HG02943 (cell line): ENCODE measurements around the gene SETD3.
"Not testable (repeated sequence)": the region's sequence is repeated elsewhere in the genome, so short reads cannot be mapped to it uniquely, and the experiment has no call there.

Source experiments
- ATAC-seq: cut with Tn5 transposase; IDR thresholded peaks from one replicate; pipeline ENCODE4 v1.9.1; 2021; ENCODE audit warnings: mild to moderate bottlenecking, low read depth, moderate library complexity; ENCODE audit not compliant: unreplicated experiment

SETD3 gene

DNA sequence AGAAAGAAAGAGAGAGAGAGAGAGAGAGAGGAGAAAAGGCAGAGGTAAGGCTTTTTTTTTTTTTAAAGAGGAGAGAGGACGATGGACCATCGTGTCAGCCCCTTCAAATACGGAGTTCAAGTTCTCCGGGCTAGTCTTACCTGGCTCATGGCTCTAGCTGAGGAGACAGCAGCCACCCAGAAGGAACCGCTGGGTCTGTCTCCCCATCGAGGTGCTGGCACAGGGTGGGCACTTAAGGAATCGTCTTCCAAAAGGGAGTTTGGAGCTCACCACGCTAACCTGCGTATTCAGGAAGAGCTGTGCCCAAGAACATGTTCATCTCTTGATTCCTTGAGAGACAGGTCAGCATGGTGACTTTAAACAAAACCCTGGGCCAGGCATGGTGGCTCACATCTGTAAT lies 102.7 kb downstream of the SETD3 start:
- no peak for ATAC-seq

DNA sequence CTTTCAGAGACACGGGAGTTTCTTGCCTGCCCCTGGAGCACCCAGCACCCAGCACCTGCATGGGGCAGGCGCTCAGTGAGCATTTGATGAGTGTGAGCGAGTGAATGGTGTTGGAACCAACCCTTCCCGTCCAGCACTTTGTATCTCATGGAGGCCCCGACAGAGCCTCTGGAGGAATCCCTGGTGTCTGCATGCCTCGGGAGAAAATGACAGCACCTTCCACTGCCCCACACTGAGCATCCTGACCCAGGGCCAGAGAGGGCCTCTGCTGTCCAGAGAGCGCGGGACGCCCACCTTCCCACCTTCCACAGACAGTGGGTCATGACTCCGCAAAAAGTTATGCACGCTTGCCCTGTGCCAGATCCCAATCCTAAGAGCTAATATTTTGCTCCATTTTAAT lies 105.7 kb downstream of the SETD3 start:
- no peak for ATAC-seq

DNA sequence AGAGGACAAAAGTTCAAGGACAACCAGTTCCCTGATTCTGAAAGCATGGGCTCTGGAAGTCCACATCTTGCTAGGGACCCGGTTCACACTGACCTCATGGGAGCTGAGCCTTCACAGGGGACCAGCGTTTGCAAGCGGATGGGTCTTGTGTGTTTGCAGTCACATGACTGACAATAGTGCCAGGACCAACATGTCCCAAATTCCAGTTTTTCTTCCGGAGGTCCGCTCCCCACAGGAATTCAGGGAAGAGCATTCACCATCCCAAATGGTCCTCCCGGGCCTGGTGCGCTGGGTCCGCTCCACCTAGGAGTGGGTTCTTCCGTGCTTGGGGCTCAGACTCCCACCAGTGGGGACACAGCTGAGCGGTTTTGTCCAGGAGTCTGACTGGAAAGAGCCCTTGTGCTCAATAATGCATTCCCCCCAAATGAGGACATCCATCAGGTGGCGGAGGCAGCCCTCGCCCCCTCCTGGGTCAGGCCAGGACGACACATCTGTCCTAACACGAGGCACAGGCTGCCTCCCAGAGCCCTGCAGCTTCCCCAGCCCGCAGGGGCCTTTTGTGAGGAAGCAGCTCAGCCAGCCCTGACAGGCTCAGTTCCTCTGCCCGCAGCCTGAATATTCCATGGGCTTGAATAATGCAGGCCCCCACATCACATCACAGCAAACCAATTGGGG lies 116.9 kb downstream of the SETD3 start:
- no peak for ATAC-seq

DNA sequence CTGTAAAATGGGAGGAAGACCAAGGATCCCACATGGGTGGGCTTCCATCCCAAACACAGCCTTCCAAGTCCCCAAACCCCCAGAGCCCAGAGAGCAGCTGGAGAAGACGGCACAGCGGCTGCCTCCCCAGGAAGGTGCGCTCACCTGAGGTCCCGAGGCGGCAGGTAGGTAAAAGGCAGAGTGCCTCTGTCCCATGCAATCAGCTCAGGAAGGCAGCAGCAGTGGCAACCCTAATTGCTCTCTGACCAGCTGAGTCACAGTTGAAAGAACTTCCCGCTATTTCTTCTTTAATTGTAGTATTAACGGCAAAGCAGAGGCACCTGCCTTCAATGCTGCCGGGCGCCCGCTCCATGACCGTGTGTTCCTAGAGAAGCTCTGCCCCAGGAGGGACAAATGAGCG lies 117.6 kb downstream of the SETD3 start:
- ATAC-seq = no peak

DNA sequence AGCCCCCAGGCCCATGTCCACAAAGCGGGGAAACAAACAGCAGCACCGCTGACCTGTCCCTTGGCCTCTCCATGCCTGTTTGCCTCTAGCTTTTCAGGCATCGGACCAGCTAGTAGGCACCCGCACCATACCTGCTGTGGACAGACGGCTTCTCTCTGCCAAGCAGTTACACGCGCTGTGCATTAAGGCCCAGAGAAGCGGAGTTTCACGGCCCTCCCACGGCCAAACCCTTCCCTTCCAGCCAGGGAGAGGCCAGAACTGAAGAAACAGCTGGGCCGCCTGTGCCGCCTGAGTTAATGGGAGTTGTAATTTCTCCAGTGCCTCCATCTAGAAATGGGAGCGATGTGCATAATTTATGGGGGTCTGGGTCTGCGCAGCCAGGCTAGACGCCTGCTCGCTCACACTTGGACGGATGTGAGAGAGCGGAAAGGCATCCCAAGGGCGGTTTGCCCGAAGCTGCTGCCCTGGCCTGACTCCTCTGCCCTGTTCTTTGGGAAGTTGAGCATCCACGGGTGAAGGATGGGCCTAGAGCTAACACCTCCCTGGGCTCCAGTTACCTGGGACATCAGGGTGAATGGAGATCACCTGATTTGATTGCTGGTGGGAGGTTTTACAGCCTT lies 119.0 kb downstream of the SETD3 start:
- no peak for ATAC-seq

DNA sequence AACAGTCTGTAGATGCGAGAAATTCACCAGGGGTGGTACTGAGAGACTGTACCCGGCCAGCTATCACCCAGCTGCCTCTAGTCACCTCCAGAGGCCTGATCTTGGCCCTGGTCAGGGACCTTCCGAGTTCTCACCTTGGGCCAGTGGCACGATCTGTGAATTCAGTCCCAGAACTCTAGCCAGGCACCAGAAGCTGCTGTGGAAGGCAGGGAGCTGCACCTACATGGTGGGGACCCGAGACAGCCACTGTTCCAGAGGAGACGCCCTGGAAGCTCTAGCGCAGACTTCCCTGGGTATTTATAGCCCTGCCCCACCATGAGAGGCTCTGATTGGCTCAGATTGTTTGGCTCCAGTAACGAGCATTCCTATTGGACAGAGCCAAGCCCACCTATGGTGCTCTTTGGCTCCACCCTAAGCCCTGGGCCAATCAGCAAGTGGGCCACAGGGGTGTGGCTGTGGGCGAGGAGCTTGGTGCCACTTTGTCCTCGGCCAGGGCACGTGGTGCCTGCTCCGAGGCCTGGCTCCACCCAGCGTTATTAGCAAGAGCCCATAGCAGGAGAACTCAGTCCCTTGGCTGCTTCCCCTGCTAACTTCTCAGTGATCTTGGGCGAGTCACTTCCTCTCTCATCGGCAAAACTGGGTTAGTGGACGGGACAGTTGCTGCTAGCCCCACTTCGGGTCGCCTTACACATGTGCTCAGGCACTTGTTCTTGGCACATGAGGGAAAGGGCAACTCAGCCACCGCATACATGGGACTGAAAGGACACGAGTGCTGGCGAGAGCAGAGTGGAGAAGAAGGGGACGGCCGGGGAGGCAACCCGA lies 119.7 kb downstream of the SETD3 start:
- no peak for ATAC-seq

DNA sequence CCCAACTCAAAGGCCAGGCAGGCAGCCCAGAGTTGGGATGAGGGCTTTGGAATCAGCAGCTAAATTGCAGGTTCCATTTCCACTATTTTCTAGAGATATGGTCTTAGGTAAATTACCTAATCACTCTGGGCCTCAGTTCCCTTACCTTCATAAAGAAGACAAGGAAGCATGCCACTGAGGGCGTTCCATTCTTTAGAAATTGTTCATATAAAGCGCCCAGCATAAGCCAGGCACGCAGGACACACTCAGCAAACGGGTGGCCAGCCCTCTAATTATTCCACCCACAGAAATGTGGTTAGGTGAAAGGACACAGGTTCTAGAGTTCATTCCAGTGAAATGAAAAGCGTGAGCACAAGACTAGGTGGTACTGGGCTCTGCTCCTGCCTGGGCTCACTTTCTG lies 120.8 kb downstream of the SETD3 start:
- ATAC-seq = no peak

DNA sequence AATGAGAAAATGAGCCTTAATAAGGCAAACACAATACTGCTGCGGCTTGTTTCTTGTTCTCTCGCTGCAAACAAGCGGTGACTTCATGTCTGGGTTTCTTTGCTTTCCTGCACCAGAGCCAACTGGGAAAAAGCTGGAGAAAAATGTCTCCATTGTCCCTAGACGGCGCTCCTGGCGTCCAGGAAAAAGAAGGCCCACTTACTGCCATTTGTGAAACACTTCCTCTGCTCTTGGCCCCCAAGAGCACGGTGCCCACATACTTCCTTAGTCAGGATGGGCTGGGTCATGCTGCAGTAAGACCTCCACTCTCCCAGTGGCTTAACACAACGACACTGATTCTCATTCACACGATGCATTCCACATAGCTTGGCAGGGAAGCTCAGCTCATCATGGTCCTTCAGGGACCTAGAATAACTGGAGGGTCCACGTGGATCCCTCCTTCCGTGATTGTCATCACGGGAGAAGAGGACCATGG lies 122.7 kb downstream of the SETD3 start:
- no peak for ATAC-seq

DNA sequence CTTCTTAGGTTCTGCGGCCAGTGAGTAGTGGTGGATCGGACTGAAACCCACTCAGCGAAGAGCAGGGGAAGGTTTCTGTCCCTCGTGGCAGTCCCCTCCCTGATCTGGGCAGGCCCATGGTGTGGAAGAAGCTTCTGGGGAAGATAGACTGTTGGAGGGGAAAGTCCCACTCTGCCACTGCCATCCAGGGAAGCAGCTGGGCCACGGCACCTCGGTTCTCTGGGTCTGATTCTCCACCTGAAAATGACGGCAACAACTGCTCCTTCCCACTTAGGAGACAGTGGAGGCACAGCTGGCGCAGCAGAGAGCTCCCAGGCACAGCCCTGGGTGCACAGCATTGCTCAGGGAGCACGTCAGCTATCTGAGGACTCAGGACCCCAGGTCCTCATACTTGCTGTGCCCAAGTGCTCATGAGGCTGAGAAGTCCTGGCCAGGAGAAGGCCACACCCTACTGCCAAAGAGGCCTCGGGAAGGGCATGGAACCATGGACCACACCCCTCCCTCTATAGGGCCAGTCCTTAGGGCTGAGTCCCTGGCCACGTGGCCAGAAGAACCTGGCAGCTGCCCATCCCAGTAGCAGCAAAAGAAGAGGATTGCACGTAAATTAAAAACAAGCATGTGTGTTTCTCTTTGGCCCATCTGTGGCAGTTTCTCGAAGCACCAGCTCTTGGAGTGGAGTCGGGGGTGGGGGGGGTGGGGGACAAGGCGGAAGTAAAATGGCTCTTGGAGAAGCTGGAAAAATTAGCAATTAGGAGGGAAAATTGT lies 123.3 kb downstream of the SETD3 start:
- no peak for ATAC-seq

DNA sequence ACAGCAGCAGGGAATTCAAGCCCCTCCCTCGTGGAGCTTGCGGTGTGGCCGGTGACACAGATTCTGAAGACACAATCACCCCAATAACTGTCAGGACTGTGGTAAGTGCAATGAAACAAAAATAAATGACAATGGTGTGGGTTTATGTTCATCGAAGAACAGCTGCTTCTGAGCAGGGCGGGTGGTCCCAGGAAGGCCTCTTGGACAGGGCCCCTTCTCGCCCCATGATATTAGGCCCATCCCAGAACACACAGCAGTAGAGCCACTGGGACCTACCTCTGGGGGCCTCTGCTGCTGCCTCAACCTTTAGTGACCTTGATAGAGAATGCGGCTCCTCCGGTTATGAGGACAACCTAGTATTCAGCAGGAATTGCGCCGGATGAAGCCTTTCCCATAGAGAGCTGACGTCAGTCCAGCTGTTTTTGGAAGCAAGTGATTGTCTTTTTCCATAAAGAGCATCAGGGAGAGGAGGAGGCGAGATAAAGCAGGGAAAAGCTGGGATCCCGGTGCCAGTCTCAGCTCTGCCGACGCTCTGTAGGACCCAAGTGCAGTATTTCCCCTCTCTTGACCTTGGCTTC lies 124.5 kb downstream of the SETD3 start:
- ATAC-seq = no peak

DNA sequence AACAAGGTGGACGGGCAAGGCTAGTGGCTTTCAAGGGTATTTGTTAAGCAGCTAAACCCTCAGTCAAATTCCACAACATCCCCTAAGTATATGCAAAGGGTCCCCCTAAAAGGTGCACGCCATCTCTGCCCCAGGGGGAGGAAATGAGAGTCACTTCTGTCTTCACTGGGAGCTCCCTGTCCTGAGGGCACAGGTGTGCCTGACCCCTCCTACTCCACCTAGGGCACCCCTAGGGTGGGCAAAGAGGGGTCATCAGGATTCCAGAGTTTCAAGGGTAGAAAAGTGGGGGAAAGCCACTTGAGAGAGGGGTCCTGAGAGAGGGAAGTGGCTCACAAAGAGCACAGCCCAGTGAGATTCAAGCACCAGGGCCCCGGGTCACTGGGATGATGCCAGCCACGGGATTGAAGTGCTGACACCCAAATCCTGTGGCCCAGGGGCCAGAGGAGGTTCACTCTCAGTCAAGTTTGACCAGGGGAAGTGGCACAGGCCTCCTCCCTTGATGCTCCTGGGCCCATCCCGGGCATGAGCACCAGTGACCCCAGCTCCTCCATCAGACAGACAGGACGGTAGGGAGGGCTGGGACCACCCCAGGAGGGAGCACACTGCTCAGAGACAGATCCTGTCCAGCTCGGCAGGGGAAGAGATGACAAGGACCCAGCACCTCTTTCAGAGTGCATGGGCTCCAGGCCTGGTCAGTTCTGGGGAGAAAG lies 126.3 kb downstream of the SETD3 start:
- no peak for ATAC-seq

DNA sequence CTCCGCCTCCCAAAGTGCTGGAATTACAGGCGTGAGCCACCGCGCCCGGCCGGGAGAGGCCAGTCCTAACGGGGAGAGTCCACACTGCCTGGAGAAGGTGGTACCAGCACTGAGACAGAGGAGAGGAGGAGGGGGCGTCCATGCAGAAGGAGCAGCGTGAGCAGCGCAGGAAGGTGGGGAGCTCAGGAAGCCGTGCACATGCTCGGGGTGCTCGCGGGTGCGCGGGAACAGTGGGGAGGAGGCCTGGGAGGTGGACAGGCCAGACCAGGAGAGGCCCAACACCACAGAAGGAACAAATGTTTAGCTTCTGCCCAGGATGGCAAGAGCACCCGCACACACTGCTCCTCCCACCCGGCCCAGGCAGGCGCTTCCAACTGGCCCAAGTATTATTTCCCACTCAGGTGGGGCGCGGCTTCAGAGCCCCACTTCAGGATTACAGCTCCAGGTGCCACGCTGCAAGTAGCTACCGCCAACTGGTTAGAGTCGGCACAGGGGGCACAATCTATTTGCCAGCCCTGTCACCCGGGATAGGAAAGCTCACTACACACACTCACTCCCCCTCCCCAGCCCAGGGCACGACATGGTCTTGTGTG lies 127.9 kb downstream of the SETD3 start:
- no peak for ATAC-seq

DNA sequence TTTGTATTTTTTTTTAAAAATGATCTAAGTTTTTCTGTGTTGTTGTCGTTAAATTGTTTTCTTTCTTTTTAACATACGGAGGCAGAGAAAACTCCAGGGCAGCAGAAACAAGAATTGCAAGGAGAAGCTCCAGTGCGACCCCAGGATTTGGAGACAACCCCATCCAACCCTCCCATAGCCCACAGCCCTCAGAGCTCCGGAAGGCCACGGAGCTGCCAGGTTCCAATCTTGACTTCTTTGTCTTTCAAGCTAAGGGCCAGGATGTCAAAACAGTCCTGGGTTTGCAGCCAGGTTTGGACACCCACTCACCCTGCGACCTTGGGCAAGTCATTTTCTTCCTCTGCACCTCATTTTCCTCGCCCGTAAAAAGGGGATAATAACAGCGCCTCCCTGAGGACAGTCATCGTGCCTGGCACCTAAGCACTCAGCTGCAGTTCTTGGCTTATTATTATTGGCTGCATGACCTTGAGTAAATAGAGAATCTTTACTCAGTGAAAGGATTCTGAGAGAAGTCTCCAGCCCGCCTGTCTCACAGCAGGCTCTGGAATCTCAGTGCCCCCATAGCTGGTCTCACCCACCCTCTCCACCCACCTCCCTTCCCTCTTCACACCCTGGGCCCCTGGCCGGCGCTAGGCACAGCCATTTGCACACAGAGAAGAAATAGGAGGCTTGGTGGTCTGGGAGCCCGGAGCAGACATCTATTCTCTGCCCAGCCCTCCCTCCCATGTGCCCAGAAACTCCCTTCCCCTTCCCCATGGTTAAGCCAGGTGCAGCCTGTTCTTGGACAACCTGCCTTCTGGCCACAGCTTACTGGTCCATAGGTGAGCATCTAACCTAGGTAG lies 129.3 kb downstream of the SETD3 start:
- no peak for ATAC-seq

DNA sequence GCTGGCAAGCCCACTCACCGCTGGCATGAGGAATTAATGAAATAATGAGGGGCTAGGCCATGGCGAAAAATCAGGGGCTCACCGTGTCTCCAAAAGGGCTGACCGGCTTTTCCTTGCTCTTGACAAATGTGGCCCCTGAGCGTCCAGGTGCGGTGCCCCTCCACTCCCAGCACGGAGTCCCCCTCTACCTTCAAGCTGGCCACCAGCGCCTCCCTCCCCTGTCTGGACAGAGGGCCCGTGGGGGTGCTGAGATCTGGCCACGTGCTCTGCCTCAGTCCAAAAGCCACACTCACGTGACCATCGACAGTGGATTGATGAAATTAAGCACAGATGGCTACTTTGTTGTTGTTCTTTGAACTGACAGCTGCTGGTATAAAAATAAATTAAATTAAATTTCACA lies 129.9 kb downstream of the SETD3 start:
- no peak for ATAC-seq

DNA sequence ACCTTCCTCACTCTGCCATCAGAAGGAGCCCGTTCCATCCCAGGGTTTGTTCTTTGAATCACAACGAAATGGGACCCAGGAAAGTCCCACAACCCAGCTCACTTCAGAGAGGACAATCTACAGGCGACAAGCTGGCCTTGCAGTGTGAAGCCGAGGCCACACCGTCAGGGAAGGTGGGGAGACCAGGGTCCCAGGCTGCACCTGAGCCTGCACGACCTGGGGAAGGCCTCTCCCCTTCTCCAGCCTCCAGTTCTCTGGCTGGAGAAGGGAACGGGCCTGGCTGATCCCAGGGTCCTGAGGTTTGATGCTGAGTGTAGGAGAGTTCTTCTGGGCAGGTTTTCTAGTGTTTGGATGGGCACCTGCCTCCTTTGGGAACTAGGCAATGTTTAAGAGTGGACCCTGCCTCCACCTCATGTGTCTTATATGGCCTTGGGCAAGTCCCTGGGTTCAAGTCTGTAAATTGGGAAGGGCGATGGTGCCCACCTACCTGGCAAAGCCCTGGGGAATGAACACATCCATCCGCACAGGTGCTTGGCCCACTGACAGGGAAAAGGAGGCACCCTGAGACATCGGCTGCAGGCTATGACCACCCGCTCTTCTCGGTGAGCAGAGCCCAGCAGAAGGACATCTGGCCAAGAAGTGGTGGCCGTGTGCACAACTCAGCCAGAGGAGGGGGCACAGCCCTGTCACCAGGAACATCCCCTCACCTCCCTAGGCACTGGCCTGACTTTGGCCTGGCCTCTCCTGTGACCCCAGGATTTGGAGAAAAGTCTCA lies 130.8 kb downstream of the SETD3 start:
- no peak for ATAC-seq

DNA sequence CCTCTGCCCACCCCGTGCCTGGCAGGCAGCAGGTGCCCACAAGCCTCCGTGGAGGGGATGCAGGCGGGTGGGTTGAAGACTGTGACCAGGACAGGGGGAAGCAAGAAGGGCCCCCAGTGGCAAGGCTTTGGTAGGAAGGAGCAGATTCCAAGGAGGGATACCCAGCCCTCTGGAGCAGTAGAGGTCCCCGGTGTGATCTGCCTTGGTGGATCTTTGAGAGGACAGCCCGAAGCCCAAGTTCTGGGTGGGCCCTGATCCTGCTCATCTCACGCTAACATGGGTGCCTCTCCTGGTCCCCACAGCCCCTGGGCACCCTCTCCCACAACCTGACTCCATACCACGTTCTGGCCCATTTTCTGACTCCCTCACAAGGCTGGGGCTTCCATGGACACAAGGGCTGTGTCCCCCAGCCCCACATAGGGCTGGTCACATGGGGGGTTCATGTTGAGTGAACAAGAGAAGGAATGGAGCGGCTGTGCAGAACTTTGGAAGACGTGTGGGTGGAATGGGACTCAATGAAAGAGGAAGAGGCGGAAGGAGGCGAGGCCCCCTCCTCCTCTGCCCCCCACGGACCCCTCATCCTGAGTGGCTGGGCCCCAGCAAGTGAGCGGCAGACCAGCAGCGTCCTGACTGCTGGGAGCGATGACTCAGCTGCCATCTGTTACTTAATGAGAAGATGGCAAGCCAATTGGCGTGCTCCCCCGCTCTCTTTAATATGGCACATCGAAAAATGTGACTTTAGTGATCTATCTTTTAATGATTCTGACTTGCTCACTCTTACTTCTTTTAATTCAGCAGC lies 131.6 kb downstream of the SETD3 start:
- no peak for ATAC-seq

DNA sequence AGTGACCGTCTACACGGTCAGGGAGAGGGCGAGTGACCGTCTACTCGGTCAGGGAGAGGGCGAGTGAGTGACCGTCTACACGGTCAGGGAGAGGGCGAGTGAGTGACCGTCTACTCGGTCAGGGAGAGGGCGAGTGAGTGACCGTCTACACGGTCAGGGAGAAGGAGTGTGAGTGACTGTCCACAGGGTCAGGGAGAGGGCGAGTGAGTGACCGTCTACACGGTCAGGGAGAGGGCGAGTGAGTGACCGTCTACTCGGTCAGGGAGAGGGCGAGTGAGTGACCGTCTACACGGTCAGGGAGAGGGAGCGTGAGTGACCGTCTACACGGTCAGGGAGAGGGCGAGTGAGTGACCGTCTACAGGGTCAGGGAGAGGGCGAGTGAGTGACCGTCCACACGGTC lies 132.4 kb downstream of the SETD3 start:
- not testable (repeated sequence) for ATAC-seq
